Activated T-cell treated with anti-CD3 and anti-CD28 coated beads, Interleukin-2, amount 50 U/mL, for 24 hours (primary cell): Measurements from ENCODE around the gene TREX2.

Source experiments
- DNase-seq: peaks from one replicate; pipeline ENCODE4 v3.0.0-alpha.2; 2020
- H3K27ac Mint-ChIP-seq: 2 replicates; pipeline ENCODE4 v1.8.0; 2020; ENCODE audit warnings: mild to moderate bottlenecking, mixed read lengths
- H3K27me3 Mint-ChIP-seq: 2 replicates; pipeline ENCODE4 v1.8.0; 2020; ENCODE audit warnings: mixed read lengths
- H3K36me3 Mint-ChIP-seq: 2 replicates; pipeline ENCODE4 v1.8.0; 2020; ENCODE audit warnings: low read depth, mixed read lengths
- H3K4me1 Mint-ChIP-seq: 2 replicates; pipeline ENCODE4 v1.8.0; 2020; ENCODE audit warnings: low read depth, mixed read lengths
- H3K4me3 Mint-ChIP-seq: 2 replicates; pipeline ENCODE4 v1.8.0; 2020; ENCODE audit warnings: mild to moderate bottlenecking, moderate library complexity, mixed read lengths
- H3K9me3 Mint-ChIP-seq: 2 replicates; pipeline ENCODE4 v1.8.0; 2020; ENCODE audit warnings: mixed read lengths

Gene TREX2

DNA sequence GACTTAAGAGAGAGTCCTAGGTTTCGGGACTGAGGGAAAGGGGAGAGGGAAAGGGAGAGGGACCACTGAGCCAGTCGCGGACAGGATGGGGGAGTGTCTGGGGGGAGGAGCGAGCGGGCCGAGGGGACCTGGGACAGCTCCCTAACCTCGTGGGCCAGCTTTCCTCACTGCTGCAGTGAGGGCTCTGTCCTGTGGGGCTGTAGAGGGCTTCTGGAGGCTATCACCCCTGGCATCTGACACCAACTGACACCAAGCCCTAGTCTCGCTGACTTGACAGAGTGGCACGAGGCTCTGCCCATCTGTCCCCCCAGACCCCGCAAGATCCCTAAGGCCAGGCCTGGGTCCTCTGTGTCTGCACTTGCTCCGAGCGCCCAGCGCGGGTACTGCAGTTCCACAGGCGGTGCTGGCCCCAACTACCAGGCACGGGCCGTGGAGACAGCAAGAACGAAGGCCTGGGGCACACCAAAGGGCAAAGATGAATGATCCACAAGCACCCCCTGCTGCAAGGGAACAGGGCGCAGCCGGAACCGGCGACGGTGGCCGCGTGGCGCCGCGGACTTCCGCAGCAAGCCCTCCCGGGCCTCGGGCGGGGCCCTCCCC lies 24.1 kb upstream of the TREX2 start:
- no peak for DNase-seq
- peak overlapping the region; percentile 85 for H3K27ac Mint-ChIP-seq

DNA sequence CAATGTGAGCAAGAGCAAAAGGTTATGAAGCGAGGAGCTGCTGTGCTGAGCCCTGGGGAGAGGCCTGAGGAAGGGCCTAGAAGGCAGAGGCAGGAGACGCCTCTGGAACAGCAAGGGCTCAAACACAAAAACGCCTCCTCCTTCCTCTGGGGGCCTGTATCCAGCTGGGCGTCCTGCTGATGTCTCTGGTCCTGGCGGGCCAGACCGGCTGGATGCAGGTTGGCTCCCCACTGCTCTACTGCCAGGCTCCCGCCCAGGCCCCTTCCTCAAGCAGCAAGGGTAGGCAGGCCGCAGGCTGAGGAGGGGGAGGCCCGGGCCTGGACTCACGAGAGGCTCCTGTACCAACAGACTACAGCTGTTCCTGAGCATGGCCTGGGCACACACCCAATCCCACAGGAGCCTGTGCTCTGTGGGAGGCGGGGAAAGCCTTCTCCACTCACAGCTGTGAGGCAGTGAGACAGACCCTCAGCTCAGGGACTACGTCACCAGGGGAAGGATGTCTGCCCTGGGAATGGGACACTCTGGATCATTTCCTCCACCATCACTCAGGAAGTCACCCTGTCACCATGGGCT lies 22.2 kb upstream of the TREX2 start:
- Mint-ChIP-seq H3K9me3 (no peaks in the 10 kb centered on the region), H3K4me3 (no peak overlapping the region), H3K27ac (no peak overlapping the region), H3K4me1 (peaks cover 12% of the 10 kb centered on the region), H3K36me3 (peaks cover 57% of the 10 kb centered on the region), H3K27me3 (peaks cover 5% of the 10 kb centered on the region)
- DNase-seq: no peak

More for the DNA sequence above, 24.1 kb upstream of the TREX2 start:
- Mint-ChIP-seq H3K9me3 (no peaks in the 10 kb centered on the region), H3K27me3 (peaks cover 8% of the 10 kb centered on the region), H3K36me3 (peaks cover 39% of the 10 kb centered on the region), H3K4me3 (peak overlapping the region; percentile 85), H3K4me1 (peaks cover 13% of the 10 kb centered on the region)

DNA sequence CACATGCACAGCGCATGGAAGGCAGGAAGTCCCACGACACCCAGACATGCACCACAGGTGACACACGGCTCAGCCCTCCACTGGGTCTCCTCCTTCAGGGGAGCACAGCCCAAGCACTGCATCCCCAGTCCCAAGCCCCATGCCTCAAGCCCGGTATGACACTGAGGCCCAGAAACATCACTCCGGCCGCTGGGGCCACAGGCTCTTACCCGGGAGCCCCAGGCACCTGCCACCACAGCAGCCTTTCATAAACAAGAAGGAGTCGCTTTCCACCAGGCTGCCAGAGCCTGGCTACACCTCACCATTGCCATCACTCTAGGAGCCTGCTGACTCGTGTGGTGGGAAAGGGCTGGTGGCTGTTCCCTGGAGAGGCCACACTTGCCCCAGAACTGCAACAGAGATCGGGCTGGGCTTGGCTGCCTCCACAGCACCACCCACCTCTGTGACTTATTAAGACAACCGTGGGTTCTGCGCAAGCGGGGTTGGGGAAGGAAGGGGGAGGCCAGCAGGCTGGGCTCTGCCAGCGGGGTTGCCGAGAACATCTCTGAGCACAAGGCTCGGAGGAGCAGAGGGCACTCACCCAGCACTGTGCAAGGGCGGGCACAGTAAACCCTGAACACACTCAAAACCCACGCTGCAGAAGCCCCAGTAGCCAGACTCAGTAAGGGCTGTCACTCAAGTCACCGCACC lies 20.0 kb upstream of the TREX2 start:
- no peak overlapping the region for H3K4me3 Mint-ChIP-seq
- DNase-seq: no peak
- H3K36me3 Mint-ChIP-seq: peaks cover 73% of the 10 kb centered on the region
- H3K4me1 Mint-ChIP-seq: peaks cover 12% of the 10 kb centered on the region
- H3K27ac Mint-ChIP-seq: no peak overlapping the region
- no peaks in the 10 kb centered on the region for H3K9me3 Mint-ChIP-seq
- H3K27me3 Mint-ChIP-seq: peaks cover 9% of the 10 kb centered on the region

DNA sequence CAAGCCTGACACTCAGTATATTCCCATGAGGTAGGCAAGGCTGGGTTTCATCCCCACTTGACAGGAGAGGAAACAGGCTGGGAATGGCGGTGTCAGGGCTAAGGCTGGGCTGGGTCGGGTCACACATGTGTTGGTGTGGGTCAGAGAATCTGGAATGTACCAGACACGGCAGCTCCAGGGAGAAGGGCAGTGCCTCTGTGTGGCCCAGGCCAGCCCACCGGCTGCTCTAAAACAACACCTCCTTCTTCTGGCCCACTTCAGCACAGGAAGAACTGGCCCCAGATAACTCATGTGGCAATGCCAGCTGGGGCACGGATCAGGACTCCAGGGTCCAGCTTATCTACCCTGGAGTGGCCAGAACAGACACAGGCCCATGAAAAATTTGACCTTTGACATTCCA lies 18.3 kb upstream of the TREX2 start:
- no peak overlapping the region for H3K27ac Mint-ChIP-seq
- no peaks in the 10 kb centered on the region for H3K9me3 Mint-ChIP-seq
- H3K4me1 Mint-ChIP-seq: peaks cover 12% of the 10 kb centered on the region

DNA sequence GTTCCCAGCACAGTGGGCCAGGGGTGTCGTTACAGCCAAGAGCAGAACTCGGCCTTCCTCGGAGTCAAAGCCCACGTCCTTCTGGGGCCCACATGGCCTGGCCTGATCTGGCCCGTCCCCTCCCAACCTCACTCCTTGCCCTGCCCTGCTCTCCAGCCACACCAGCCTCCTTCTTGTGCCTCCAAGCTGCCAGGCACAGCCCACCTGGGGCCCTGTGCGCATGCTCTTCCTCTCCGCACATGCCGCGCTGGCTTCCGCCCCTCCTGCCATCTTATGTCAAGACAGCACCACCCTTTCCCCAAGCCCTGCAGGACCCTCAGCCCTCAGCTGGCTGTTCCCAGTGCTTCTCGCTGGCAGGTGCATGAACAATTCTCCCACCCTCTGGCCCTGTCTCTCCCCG lies 17.7 kb upstream of the TREX2 start:
- Mint-ChIP-seq H3K36me3 (peaks cover 83% of the 10 kb centered on the region), H3K4me3 (no peak overlapping the region), H3K4me1 (peaks cover 8% of the 10 kb centered on the region), H3K27me3 (peaks cover 17% of the 10 kb centered on the region), H3K27ac (no peak overlapping the region), H3K9me3 (no peaks in the 10 kb centered on the region)
- DNase-seq: no peak

More for the DNA sequence above, 18.3 kb upstream of the TREX2 start:
- no peak for DNase-seq
- Mint-ChIP-seq H3K36me3 (peaks cover 84% of the 10 kb centered on the region), H3K4me3 (no peak overlapping the region), H3K27me3 (peaks cover 16% of the 10 kb centered on the region)

DNA sequence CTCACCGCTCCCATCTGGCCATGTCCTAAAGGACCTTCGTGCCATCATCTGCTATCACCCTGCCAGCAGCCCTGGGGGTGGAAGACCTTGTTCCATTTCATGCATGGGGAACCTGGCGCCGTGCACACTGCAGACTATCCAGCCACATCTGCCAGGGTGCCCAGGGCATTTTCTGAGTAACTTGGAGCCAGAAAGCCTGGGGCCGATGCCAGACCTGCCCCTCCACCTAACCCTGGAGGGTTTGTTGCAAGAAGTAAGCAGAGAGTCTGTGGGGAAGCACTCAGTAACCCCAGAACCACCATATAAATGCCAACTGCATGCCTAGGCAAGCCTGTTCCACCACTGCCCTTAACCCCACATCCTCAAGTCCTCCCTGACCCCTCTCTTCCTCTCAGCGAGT lies 17.2 kb upstream of the TREX2 start:
- peaks cover 17% of the 10 kb centered on the region for H3K27me3 Mint-ChIP-seq
- peaks cover 83% of the 10 kb centered on the region for H3K36me3 Mint-ChIP-seq
- no peak for DNase-seq
- H3K4me1 Mint-ChIP-seq: peaks cover 8% of the 10 kb centered on the region
- H3K27ac Mint-ChIP-seq: no peak overlapping the region
- no peak overlapping the region for H3K4me3 Mint-ChIP-seq
- no peaks in the 10 kb centered on the region for H3K9me3 Mint-ChIP-seq

DNA sequence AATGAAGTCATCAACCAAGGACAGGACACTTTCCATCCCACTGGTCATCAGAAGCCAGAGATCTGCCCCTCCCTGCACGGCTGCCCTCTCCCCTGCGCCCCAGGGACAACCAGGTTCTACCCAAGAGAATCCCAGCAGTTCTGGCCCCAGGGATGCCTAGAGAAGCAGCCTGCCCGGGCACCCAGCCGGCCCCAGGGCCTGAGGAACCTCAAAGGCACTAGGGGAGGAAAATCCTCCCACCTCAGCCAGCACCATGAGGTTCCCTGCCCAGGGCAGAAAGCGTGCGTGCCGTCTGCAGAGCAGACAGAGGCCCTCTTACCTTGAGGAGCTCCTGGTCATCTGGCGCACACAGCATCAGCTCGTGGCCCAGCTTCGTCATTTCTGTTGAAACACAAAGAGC lies 16.4 kb upstream of the TREX2 start:
- DNase-seq: no peak

DNA sequence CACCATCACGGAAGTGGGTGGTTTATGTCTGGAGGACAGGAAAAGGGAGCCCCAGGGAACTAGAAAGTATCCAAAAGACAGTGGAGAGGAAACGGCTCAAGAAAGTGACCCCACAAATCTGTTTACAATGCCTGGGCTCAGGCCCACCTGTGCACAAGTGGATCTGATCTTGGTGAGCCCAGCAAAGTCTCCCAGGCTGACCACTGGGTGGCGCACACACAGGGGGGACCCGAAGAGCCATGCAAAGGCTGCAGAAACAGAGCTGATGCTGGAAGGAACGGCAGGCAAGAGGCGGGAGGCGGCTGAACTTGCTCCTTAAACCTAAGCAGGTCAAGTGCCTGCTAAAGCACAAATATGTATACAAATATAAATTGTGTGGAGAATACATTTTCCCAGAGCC lies 15.0 kb upstream of the TREX2 start:
- H3K27me3 Mint-ChIP-seq: peaks cover 12% of the 10 kb centered on the region
- DNase-seq: peak; percentile 67
- H3K9me3 Mint-ChIP-seq: no peaks in the 10 kb centered on the region

More for the DNA sequence above, 16.4 kb upstream of the TREX2 start:
- H3K4me1 Mint-ChIP-seq: peaks cover 3% of the 10 kb centered on the region
- H3K4me3 Mint-ChIP-seq: no peak overlapping the region
- H3K9me3 Mint-ChIP-seq: no peaks in the 10 kb centered on the region
- H3K27me3 Mint-ChIP-seq: peaks cover 14% of the 10 kb centered on the region
- H3K27ac Mint-ChIP-seq: no peak overlapping the region
- peaks cover 79% of the 10 kb centered on the region for H3K36me3 Mint-ChIP-seq

DNA sequence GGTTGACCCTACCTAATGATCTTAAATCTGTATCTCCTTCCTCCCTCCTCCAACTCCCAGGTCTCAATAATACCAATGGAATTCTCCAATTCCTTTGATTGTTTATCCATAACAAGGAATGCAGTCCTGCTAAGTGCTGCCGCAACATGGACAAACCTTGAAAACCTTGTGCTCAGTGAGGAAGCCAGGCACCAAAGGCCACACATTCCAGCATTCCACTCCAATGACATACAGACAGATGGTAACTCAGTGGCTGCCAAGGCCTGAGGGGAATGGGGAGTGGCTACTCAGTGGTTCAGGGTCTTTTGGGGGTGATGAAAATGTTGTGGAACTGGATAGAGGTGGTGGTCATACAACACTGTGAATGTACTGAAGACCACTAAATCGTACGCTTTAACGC lies 14.1 kb upstream of the TREX2 start:
- Mint-ChIP-seq H3K9me3 (no peaks in the 10 kb centered on the region), H3K4me1 (no peaks in the 10 kb centered on the region), H3K27me3 (peaks cover 12% of the 10 kb centered on the region), H3K4me3 (no peak overlapping the region), H3K27ac (no peak overlapping the region), H3K36me3 (peaks cover 78% of the 10 kb centered on the region)
- DNase-seq: no peak

More for the DNA sequence above, 15.0 kb upstream of the TREX2 start:
- Mint-ChIP-seq H3K4me3 (no peak overlapping the region), H3K36me3 (peaks cover 77% of the 10 kb centered on the region), H3K27ac (no peak overlapping the region), H3K4me1 (no peaks in the 10 kb centered on the region)

DNA sequence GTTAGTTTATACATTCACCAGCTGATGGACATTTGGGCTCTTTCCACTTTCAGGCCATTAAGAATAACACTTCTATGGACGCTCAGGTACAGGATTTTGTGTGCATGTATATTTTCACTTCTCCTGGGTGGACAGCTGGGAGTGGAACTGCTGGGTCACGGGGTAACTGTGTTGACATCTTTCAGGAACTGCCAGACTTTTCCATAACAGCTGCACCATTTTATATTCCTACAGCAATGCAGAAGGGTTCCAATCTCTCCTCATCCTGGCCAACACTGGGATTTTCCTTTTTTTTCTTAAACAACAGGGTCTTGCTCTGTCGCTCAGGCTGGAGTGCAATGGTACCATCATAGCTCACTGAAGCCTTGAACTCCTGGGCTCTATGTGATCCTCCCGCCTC lies 12.6 kb upstream of the TREX2 start:
- Mint-ChIP-seq H3K36me3 (peaks cover 71% of the 10 kb centered on the region), H3K27me3 (peaks cover 12% of the 10 kb centered on the region), H3K4me1 (no peaks in the 10 kb centered on the region), H3K4me3 (no peak overlapping the region), H3K9me3 (no peaks in the 10 kb centered on the region), H3K27ac (no peak overlapping the region)
- DNase-seq: no peak

DNA sequence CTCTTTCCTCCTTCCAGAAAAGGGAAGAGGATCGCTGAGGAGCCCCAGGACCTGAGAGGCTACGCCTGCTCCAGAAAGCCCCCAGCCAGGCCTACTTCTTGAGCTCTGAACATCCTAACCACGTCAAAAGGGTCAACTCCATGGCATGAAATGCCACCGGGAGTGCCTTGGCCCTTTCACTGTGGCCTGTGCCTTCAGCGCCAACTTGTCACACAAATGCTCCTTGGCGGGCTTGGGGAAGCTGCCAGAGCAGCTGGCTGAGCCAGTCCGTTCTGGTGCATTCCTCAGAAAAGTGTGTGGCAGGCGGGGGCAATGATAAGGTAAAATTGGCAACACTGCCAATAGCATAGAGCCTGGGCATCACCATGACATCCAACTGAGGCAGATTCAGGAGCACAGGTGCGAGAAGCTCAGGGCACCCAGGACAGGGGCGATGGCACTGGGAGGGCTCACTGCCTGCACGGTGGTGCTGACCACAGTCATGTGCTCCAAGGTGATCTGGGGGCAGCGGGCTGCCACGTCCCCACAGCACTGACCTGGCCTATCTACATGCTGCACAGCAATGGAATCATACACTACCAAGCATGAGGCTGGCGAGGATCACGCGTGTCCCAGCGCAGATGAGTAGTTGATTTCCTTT lies 12.1 kb upstream of the TREX2 start:
- Mint-ChIP-seq H3K27ac (no peak overlapping the region), H3K27me3 (peaks cover 15% of the 10 kb centered on the region), H3K9me3 (no peaks in the 10 kb centered on the region), H3K4me3 (no peak overlapping the region), H3K4me1 (no peaks in the 10 kb centered on the region), H3K36me3 (peaks cover 71% of the 10 kb centered on the region)
- DNase-seq: no peak

DNA sequence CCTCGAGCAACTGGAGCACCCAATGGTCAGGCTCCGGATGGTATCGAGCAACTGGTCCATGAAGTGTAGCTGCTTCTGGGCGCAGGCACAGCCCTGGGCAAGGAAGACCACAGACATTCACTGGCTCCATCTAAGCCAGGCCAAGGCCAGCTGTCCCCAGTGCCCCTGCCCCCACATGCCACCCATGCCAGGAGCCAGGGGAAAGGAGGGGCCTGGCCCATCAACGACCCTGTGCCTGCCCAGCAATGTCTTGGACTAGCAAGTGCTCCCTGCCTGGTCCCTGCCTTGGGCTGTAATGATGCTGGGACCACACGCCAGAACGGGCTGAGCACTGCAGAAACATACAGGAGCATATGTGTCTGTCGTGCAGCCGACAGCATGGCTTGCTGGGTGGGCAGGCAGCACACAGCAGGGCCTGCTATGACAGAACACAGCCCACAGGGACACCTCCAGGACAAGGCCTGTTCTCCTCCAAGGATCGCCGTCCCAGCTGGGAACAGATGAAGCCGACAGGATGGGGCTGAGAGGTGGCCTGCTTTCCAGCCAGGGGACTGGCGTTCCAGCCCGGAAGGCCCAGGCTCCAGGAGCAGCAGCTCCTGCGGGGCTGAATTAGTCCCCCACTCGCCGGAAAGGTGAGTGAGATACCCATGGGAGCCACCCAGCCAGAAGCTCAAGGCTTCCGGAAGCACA lies 11.4 kb upstream of the TREX2 start:
- H3K36me3 Mint-ChIP-seq: peaks cover 72% of the 10 kb centered on the region
- peaks cover 15% of the 10 kb centered on the region for H3K27me3 Mint-ChIP-seq
- H3K9me3 Mint-ChIP-seq: no peaks in the 10 kb centered on the region
- no peaks in the 10 kb centered on the region for H3K4me1 Mint-ChIP-seq
- no peak overlapping the region for H3K27ac Mint-ChIP-seq
- no peak overlapping the region for H3K4me3 Mint-ChIP-seq
- DNase-seq: no peak

DNA sequence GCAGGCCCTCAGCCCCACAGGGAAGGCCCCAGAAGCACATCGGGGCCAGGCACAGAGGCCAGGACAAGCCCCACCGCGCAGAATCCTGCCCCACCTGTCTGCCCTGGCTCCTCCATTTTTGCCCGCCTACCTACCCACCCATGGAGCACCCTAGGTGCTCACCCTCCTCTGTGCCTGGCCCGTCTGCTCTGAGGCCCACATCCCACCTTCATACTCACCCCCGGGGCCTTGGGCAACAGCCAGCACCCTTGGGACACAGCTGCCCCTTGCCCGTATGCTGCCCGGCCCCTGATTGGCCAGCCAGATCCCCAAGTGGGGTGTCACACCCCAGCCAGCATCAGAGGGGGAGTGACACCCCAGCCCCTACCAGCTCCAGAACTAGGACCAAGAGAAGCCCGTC lies 10.8 kb upstream of the TREX2 start:
- Mint-ChIP-seq H3K9me3 (no peaks in the 10 kb centered on the region), H3K4me3 (no peak overlapping the region), H3K27ac (no peak overlapping the region), H3K27me3 (peaks cover 14% of the 10 kb centered on the region), H3K4me1 (no peaks in the 10 kb centered on the region), H3K36me3 (peaks cover 70% of the 10 kb centered on the region)
- DNase-seq: no peak

DNA sequence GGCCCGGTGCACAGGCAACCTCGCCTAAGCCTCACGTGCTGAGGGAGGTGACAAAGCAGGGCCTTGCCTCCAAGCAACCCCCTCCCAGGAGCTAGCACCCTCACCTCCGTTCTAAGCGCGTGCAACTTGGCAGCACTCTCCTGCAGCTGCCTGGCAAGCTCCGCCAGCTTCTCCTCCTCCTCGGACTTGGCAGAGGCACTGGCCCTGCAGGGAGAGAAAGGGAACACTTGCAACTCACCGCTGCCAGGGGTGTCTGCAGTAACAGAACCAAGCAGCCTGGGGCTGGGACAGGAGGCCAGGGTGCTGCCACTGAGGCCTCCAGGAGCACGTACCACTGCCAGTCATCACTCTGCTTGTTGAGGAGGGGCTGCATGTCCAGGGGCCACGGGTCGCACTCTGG lies 10.3 kb upstream of the TREX2 start:
- DNase-seq: no peak
- Mint-ChIP-seq H3K4me3 (no peak overlapping the region), H3K27me3 (peaks cover 11% of the 10 kb centered on the region), H3K27ac (no peak overlapping the region), H3K36me3 (peaks cover 70% of the 10 kb centered on the region), H3K4me1 (no peaks in the 10 kb centered on the region), H3K9me3 (no peaks in the 10 kb centered on the region)
